GM18909 (cell line): ENCODE results near the gene AMN.

ENCODE experiments used
- ATAC-seq: cut with Tn5 transposase; IDR thresholded peaks from one replicate; pipeline ENCODE4 v1.9.1; 2021; ENCODE audit warnings: mild to moderate bottlenecking; ENCODE audit not compliant: unreplicated experiment, poor library complexity

Gene AMN

DNA sequence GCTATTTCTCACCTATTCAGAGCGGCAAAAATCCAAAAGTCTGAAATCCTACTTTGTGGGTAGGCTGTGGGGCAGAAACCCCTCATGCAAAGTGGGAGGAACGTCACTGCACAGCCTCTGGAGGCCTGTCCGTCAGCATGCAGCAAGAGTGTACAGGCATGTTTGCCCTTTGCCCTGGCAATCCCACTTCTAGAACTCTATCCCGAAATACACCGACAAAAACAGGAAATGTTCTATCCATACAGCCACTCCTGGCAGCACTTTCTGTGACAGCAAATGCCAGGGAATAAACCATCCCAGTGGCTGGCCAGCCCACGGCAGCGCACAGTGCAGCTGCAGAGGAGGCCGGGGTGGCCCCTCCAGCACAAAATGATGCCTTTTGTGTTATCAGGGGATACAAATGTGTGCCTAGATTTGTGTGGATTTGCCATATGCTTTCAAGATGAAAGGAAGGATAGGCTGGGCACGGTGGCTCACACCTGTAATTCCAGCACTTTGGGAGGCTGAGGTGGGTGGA lies 39.7 kb downstream of the AMN start:
- ATAC-seq, result no peak

- ATAC-seq, result no peak
Measured at GRCh38 chr14:102964152-102964730, 41.8 kb downstream of the AMN start.

DNA sequence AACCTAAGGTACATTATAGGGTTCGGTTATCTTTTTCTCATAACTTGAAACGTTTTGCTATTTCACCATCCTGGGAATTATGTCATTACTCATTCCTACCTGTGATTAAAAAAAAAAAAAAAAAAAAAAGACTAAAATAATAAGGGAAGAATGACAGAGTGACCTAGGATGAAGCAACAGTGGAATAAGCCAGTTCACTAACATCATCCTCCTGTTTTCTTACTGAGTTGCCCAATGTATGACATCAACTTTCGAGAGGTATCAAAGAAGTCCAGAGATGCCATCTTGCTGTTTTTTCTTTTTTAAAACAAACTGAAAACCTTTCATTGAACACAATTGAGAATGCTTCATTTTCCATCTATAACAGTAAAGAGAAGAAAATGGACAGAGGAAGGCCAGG lies 42.8 kb downstream of the AMN start:
- no peak for ATAC-seq

DNA sequence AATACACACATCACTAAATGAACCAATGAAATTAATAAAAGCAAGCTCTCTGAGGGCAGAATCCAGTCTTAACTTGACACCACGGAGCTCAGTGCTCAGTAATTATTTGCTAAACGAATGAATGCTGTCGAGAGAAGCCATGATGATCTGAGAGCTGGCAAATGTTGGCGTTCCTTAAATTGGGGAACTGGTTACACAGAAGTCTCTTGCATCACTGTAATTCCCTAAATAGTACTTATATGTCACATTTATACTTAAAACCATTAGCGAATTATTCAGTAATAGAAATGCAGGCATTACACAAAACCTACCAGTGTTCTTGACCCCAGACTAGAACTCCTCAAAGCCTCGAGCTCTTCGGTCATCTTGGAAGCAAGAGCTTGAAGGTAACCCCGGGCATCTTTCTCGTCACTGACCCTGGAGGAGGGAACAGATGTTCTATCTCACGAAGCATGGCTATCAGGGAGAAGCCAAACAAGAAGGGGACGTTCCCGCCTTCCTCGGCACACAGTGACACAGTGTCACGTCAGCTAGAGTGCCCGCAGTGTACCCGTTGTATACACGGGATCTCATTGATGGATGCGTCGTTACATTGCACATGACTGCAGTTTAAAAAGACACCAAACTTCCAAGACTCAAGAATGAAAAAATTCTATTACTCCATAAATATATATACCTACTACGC lies 43.6 kb downstream of the AMN start:
- no peak for ATAC-seq

GRCh38 chr14:102966681-102967505 lies 44.4 kb downstream of the AMN start:
- ATAC-seq, result no peak

GRCh38 chr14:102967506-102967795 lies 45.0 kb downstream of the AMN start:
- ATAC-seq, result no peak

DNA sequence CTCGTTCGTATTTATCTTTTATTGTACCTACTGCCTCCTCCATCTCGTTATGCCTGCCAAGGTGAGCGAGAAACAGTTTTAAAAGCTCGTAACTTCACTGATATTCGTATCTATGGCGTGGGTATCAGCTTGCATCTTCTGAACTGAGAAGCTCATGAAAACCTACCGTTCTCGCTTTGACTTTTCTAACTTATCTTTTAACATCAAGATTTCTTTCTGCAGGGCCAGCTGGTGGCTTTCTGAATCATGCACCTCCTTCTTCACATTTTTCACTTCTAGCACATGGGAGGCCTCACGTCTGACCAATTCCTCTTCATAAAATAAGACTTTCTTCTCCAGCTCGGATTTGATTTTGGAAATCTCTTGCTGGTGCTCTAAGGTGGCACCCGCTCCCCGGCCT lies 45.8 kb downstream of the AMN start:
- ATAC-seq, result no peak

DNA sequence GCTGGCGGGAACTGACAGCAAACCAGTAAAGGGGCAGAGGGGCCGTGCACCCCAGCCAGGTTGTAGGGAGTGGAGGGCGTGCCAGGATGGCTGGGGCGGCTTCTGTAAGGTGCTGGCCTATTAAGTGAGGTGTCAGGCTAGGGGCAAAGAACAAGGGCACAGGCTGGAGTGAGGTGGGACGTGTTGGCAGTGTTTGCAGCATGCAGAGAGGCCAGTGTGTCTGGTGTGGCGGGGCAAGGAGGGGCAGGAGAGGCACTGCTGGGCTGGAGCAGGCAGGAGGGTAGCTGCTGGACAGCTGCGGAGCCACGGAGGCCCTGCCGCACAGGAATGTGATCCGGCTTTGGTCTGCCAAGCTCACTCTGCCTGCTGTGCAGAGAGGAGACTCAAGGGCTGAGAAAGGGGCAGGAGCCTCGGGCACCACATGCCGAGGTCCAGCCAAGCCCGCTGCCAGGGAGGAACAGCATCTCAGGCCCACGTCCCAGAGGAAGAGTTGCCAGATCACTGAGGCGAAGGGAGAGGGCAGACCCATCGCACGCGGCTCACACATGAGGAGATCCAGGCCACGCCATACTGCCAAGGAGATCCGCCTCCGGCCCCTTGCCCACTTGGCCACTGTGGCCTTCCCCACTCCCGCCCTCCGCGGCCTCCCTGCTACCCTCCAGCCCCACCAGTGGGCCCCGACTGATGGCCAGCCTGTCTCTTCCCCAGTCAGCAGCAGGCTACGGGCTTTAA lies 46.8 kb downstream of the AMN start:
- ATAC-seq, result no peak

DNA sequence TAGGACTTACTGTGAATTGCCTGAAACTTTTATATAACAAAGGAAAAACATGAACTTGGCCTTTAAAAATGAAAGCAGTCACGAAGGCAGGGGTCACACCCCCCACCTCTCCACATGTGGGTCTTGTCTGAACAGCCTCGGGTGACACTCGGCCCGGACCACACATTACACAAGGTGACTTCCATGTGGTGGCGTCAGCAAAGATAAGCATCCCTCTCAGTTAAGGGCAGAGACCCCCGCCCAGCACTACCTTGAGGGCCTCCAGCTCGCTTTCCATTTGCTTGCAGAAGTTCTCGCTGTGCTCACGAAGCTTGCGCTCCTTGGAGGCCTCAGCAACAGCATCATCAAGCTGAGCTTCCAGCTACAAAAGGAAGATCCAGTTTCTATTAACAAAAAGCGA lies 47.4 kb downstream of the AMN start:
- no peak for ATAC-seq

DNA sequence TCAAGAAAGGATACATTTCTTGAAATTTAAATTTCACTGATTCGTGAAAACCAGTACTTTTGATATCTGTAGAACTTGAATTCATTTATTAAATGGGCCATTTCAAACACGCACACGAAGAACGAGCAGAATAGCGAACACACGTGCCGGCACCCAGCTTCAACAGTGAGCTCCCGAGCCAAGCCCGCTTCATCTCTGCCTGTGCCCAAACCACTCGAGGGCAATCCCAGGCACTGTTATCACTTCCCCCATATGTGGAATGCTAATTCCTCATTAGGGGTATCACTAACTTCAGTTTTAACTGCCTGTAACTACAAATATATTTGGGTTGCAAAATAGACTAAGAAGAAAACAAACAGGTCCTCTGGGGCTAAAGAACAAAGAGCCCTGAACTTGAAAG lies 48.0 kb downstream of the AMN start:
- ATAC-seq, result no peak

- ATAC-seq, result no peak
Measured at GRCh38 chr14:102971314-102971713, 48.9 kb downstream of the AMN start.

- no peak for ATAC-seq
Measured at GRCh38 chr14:102971836-102972606, 49.6 kb downstream of the AMN start.

GRCh38 chr14:102973706-102974285 lies 51.3 kb downstream of the AMN start:
- no peak for ATAC-seq

GRCh38 chr14:102975662-102976061 lies 53.2 kb downstream of the AMN start:
- ATAC-seq, result no peak

DNA sequence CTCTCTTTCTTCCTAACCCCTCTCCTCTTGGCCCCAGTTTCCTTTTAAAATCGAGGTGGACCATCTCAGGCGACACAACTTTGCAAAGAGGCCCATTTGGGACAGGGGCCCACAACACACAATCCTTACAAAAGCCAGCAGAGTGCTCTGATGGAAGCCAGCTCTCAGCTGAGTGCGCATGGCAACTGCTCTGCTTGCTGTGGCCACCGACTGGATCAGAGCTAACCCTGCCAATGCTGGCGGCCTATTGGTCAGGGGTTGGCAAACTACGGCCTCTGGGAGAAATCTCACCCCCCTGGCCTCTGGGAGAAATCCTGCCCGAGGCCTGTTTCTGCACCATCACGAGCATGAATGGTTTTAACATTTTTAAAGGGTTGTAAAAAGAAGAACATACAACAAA lies 55.0 kb downstream of the AMN start:
- no peak for ATAC-seq

- no peak for ATAC-seq
Measured at GRCh38 chr14:102979406-102979805, 56.9 kb downstream of the AMN start.

DNA sequence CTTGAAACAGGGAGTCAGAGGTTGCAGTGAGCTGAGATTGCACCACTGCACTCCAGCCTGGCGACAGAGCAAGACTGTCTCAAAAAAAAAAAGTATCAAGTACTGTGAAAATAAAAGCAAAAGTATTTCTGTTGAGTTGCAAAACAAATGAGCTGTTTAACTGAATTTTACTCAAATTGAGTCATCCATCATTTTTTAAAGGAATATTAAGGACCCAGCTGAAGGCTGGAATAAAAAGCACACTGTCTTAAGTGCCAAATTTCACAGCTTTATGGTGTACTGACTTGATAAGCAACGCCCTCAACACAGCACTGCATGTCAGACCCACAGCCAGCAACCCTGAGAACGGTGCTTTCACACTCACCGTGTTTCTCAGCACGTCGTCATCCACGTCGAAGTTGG lies 57.9 kb downstream of the AMN start:
- no peak for ATAC-seq
